ENCODE measurements around the gene PDS5A. TPM values are rescaled to one million over a fixed set of nuclear protein-coding genes. Genes with fewer than 3 reads are reported as not detected.
"Not testable (repeated sequence)": the region's sequence is repeated elsewhere in the genome, so short reads cannot be mapped to it uniquely, and the experiment has no call there.

PDS5A gene
- total RNA-seq, 1 donor from 2014 or later = 82.1 TPM

DNA sequence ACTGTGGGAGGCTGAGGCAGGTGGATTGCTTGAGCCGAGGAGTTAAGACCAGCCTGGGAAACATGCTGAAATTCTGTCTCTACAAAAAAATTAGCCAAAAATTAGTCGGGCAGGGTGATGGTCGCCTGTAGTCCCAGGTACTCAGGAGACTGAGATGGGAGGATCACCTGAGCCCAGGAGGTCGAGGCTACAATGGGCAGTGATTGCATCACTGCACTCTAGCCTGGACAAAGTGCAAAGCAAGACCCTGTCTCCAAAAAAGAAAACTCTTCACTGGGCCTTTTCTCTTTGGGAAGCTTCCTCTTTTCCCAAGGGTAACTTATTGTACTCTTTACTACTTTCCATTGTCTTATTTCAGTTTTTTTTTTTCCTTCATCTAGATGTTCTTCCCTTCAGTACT lies 190.9 kb downstream of the PDS5A start:
- H3K36me3 Mint-ChIP-seq (ENCODE audit: low read depth) = no peaks in the 10 kb centered on the region
- no peak overlapping the region for H3K4me3 Mint-ChIP-seq
- no peaks in the 10 kb centered on the region for H3K9me3 Mint-ChIP-seq
- no peak for DNase-seq (ENCODE audit: low read depth, low spot score)
- no peaks in the 10 kb centered on the region for H3K4me1 Mint-ChIP-seq
- no peak overlapping the region for H3K27ac Mint-ChIP-seq (ENCODE audit: unreplicated experiment)
- TF ChIP-seq, protein P1, sequence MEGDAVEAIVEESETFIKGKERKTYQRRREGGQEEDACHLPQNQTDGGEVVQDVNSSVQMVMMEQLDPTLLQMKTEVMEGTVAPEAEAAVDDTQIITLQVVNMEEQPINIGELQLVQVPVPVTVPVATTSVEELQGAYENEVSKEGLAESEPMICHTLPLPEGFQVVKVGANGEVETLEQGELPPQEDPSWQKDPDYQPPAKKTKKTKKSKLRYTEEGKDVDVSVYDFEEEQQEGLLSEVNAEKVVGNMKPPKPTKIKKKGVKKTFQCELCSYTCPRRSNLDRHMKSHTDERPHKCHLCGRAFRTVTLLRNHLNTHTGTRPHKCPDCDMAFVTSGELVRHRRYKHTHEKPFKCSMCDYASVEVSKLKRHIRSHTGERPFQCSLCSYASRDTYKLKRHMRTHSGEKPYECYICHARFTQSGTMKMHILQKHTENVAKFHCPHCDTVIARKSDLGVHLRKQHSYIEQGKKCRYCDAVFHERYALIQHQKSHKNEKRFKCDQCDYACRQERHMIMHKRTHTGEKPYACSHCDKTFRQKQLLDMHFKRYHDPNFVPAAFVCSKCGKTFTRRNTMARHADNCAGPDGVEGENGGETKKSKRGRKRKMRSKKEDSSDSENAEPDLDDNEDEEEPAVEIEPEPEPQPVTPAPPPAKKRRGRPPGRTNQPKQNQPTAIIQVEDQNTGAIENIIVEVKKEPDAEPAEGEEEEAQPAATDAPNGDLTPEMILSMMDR (conservative IDR thresholded peaks at IDR 0.05) = no peak
- H3K27me3 Mint-ChIP-seq (ENCODE audit: low read depth) = no peaks in the 10 kb centered on the region

DNA sequence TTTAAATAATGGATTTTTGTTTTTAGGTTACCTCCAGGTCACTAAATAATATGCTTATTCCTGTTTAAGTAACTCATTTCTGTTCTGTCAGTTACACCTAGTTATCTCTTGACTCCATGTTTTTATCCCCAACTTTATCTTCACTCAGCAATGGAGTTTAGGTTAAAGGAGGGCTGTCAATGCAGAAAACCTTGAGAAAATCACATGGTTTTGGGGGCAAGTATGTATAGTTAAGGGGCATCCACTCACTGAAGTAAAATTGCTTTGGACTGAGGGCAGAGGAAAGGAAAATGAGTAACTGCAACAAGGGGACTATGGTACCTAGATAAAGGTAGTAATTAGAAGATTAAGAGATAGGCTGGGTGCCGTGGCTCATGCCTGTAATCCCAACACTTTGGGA lies 192.6 kb downstream of the PDS5A start:
- no peaks in the 10 kb centered on the region for H3K27me3 Mint-ChIP-seq (ENCODE audit: low read depth)
- no peaks in the 10 kb centered on the region for H3K4me1 Mint-ChIP-seq
- no peak for DNase-seq (ENCODE audit: low read depth, low spot score)
- peaks cover 3% of the 10 kb centered on the region for H3K36me3 Mint-ChIP-seq (ENCODE audit: low read depth)
- H3K9me3 Mint-ChIP-seq = no peaks in the 10 kb centered on the region
- H3K27ac Mint-ChIP-seq (ENCODE audit: unreplicated experiment) = peak overlapping the region; percentile 38
- no peak overlapping the region for H3K4me3 Mint-ChIP-seq
- TF ChIP-seq, protein P1 (conservative IDR thresholded peaks at IDR 0.05) = no peak

GRCh38 chr4:39781988-39782387 lies 195.7 kb downstream of the PDS5A start:
- H3K4me3 Mint-ChIP-seq; H3K4me1 Mint-ChIP-seq; DNase-seq (ENCODE audit: low read depth, low spot score); H3K27me3 Mint-ChIP-seq (ENCODE audit: low read depth); H3K36me3 Mint-ChIP-seq (ENCODE audit: low read depth); H3K27ac Mint-ChIP-seq (ENCODE audit: unreplicated experiment); H3K9me3 Mint-ChIP-seq: not testable (repeated sequence)

Other genes with a start within 250 kb of the PDS5A start
- 24.7 and 25.2 TPM in 2 replicates for gene N4BP2, start 78.9 kb upstream of the PDS5A start, total RNA-seq
- 3.2 and 3.7 TPM in 2 replicates for gene RHOH, start 219.1 kb upstream of the PDS5A start, total RNA-seq